BE2C (cell line): ENCODE data around the gene FKBP2.

ENCODE experiments used
- DNase-seq: peaks from one replicate; pipeline ENCODE4 v3.0.0-alpha.2; 2020
- H3K27me3 ChIP-seq: fragments of 250-450 bp; sonication (Bioruptor Pico); 2 replicates; pipeline ENCODE4 v1.5.1; 2020; ENCODE audit warnings: mild to moderate bottlenecking
- H3K36me3 ChIP-seq: fragments of 250-450 bp; sonication (Bioruptor Pico); 2 replicates; pipeline ENCODE4 v1.5.1; 2020; ENCODE audit warnings: mild to moderate bottlenecking
- H3K4me1 ChIP-seq: fragments of 250-450 bp; sonication (Bioruptor Pico); 2 replicates; pipeline ENCODE4 v1.5.1; 2020
- H3K4me3 ChIP-seq: 2 replicates; pipeline ENCODE4 v1.5.1; 2011; ENCODE audit warnings: low read depth, low read length
- H3K9me3 ChIP-seq: fragments of 250-450 bp; sonication (Bioruptor Pico); 2 replicates; pipeline ENCODE4 v1.5.1; 2020
- CTCF ChIP-seq: IDR thresholded peaks from 2 replicates; pipeline ENCODE4 v1.5.1; 2012; ENCODE audit warnings: mild to moderate bottlenecking, low read depth, low read length

Gene FKBP2

DNA sequence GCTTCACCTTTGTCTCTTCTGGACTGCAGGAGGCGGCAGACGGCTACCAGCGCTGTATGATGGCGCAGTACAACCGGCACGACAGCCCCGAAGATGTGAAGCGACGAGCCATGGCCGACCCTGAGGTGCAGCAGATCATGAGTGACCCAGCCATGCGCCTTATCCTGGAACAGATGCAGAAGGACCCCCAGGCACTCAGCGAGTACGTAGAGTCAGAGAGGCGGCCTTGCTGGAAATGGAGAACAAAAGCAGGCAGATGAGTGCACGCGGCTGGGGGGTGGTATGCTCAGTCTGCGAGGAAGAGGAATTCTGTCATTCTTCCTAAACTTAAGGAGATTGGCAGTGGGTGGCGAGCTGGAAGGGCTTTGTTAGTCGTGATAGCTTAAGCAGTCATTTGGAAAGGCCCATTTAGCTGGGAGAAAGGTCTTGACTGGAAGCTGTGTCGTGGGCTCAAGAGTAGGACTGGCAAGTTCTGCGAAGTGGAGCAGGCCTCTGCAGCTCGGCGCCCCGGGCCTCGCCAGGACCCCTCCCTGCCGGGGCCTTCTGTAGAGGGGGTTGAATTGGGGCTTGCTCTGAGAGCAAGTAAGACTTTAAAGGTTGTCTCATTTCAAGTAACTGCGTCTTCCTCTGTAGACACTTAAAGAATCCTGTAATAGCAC lies 37.3 kb upstream of the FKBP2 start:
- peaks cover 45% of the 10 kb centered on the region for H3K36me3 ChIP-seq

DNA sequence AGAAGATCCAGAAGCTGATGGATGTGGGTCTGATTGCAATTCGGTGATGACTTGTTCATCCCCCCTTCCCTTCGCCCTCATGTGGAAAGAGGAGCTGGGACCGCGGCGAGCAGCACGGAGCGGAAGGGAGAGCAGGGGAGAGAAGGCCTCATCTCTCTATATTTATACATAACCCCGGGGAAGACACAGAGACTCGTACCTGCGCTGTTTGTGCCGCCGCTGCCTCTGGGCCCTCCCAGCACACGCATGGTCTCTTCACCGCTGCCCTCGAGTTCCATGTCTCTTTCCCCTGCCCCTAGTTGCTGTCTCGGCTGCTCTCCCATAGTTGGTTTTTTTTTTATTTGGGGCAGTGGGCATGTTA lies 36.8 kb upstream of the FKBP2 start:
- no peak for TF ChIP-seq CTCF
- no peak overlapping the region for H3K4me3 ChIP-seq
- H3K9me3 ChIP-seq, result no peaks in the 10 kb centered on the region
- H3K27me3 ChIP-seq, result no peaks in the 10 kb centered on the region
- peaks cover 4% of the 10 kb centered on the region; the same call in 1 of the 2 replicates for H3K4me1 ChIP-seq
- H3K36me3 ChIP-seq, result peaks cover 45% of the 10 kb centered on the region
- no peak for DNase-seq

More for the DNA sequence above, 37.3 kb upstream of the FKBP2 start:
- H3K4me1 ChIP-seq, result peaks cover 4% of the 10 kb centered on the region; the same call in 1 of the 2 replicates
- TF ChIP-seq CTCF, result no peak
- DNase-seq, result no peak
- H3K27me3 ChIP-seq, result no peaks in the 10 kb centered on the region
- H3K9me3 ChIP-seq, result no peaks in the 10 kb centered on the region
- H3K4me3 ChIP-seq, result no peak overlapping the region

- DNase-seq, result peak; percentile 78
- no peak overlapping the region for H3K4me3 ChIP-seq
- H3K4me1 ChIP-seq, result peaks cover 4% of the 10 kb centered on the region; the same call in 1 of the 2 replicates
- H3K9me3 ChIP-seq, result no peaks in the 10 kb centered on the region
- TF ChIP-seq CTCF, result peak; percentile 73
- no peaks in the 10 kb centered on the region for H3K27me3 ChIP-seq
- H3K36me3 ChIP-seq, result peaks cover 45% of the 10 kb centered on the region
Observed at GRCh38 chr11:64204464-64204989, 36.4 kb upstream of the FKBP2 start.

DNA sequence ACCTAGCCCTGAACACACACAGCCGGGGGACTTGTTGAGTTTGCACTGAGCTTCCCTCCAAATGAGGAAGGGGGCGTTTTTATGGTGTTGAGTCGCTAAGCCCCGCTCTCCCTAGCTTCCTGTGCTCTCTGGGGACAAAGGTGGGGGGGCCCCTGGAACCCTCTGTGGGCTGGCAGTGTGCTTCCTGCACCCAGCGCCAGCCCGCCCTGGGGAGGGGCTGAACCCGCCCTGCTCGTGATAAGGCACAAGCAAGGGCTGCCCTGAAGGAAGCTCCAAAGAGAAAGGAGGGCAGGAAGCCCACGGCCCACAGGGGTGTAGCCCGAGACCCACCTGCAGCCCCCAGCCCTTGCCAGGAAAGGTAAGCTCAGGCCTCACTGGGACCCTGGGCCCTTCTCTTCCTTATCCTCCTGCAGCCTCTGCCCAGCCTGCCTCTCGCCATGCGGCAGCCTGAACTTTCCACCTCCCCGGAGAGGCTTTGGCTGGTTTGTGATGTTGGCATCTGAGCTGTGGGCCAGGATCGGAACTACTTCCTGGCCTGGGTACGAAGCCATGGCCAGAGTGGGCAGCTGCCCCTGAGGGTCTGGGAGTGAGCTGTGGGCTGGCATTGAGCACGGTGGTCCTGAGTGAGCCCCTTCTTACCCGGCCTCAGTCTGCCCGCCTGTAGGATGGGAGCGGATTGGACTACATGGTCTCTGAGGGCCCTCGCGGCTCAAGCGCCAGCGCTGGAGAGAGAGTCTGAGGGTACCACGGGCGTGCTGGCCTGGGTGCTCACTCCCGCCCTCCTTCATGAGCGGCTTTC lies 34.2 kb upstream of the FKBP2 start, which contains the start of gene FERMT3:
TSS of gene FERMT3 (plus strand) at position 265 of the 799 bp plus-strand sequence. CDS start 644 bp downstream, outside the sequence.
- Histone ChIP-seq H3K4me1 (peaks cover 4% of the 10 kb centered on the region; the same call in 1 of the 2 replicates), H3K27me3 (no peaks in the 10 kb centered on the region), H3K36me3 (peaks cover 37% of the 10 kb centered on the region), H3K4me3 (no peak within 1 kb of the TSS), H3K9me3 (no peaks in the 10 kb centered on the region)
- no peak for TF ChIP-seq CTCF
- no peak for DNase-seq

- Histone ChIP-seq H3K4me3 (no peak overlapping the region), H3K9me3 (no peaks in the 10 kb centered on the region), H3K36me3 (peaks cover 36% of the 10 kb centered on the region), H3K27me3 (no peaks in the 10 kb centered on the region), H3K4me1 (peaks cover 4% of the 10 kb centered on the region; the same call in 1 of the 2 replicates)
- DNase-seq, result peak; percentile 25
- no peak for TF ChIP-seq CTCF
Observed at GRCh38 chr11:64207256-64208085, 33.4 kb upstream of the FKBP2 start.
